ENCODE results near the gene CENPE. TPM values are rescaled to one million over a fixed set of nuclear protein-coding genes. Genes with fewer than 3 reads are reported as not detected.
"Not testable (repeated sequence)": the region's sequence is repeated elsewhere in the genome, so short reads cannot be mapped to it uniquely, and the experiment has no call there.

CENPE gene
- total RNA-seq, 2 donors from 2014 or later = 0.16 to 3.0 TPM

DNA sequence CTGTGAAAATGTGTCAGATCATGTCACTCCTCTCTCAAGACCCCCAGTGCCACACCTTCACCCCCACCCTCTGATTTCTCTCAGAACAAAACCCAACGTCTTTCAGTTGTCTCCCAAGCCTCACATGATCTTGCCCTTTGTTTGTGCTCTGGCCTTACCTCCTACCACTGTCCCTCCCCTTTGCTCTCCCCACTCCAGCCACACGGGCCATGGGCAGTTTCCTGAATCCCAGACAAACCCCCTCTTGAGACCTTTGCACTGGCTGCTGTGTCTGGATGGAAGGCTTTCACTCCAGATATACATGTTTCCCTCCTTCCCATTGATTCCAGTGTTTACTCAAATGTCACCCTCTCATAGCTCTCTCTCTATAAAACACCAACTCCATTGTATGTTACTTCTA, 3.6 kb upstream of the CENPE start:
- Histone ChIP-seq H3K36me3 (no peaks in the 10 kb centered on the region), H3K4me3 (no peak overlapping the region), H3K9me3 (no peaks in the 10 kb centered on the region), H3K27ac (no peak overlapping the region), H3K27me3 (no peaks in the 10 kb centered on the region), H3K4me1 (peaks cover 0 to 9% of the 10 kb centered on the region in 2 donors)
- DNase-seq (ENCODE audit: low spot score) = no peak
- no peak for TF ChIP-seq CTCF (IDR thresholded peaks at IDR 0.05)

GRCh38 chr4:103201253-103201652, 3.1 kb upstream of the CENPE start:
- H3K36me3 ChIP-seq = no peaks in the 10 kb centered on the region
- H3K4me3 ChIP-seq = no peak overlapping the region
- TF ChIP-seq CTCF (IDR thresholded peaks at IDR 0.05) = no peak
- H3K27me3 ChIP-seq = no peaks in the 10 kb centered on the region
- DNase-seq (ENCODE audit: low spot score) = no peak
- no peaks in the 10 kb centered on the region for H3K9me3 ChIP-seq
- H3K4me1 ChIP-seq = peaks cover 0 to 9% of the 10 kb centered on the region in 2 donors
- no peak overlapping the region for H3K27ac ChIP-seq

DNA sequence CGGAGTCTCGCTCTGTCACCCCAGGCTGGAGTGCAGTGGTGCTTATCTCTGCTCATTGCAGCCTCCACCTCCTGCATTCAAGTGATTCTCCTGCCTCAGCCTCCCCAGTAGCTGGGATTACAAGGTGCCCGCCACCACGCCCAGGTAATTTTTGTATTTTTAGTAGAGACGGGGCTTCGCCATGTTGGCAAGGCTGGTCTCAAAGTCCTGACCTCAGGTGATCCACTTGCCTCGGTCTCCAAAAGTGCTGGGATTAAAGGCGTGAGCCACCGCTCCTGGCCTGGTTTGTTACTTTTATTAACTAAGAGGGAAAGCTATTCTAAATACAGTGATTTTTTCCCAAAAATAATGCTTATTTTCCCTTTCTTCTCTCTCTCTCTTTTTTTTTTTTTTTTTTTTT, 866 bp upstream of the CENPE start:
- Histone ChIP-seq H3K4me3 (peak overlapping the region; percentile 69 to 70), H3K36me3 (no peaks in the 10 kb centered on the region), H3K27me3 (no peaks in the 10 kb centered on the region), H3K4me1 (peaks cover 0 to 9% of the 10 kb centered on the region in 2 donors), H3K9me3 (no peaks in the 10 kb centered on the region), H3K27ac (no peak overlapping the region)
- DNase-seq (ENCODE audit: low spot score) = no peak
- no peak for TF ChIP-seq CTCF (IDR thresholded peaks at IDR 0.05)

DNA sequence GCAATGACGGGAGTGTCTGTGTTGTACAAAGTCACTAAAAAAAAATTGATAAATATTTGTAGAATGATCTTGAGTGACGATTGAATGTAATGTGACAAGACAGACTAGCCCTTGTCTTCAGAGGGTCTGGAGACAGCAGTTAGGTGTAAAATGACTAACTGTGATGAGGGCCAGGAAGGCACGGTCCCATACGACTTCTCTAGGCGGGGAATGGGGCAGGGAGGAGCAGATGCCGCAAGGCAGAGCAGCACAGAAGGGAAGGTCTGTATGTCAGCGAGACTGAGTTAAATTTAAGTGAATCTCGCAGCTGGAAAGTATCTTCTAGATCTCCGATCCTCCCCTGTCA, 405 bp downstream of the CENPE start:
- peak overlapping the region; percentile 69 to 70 for H3K4me3 ChIP-seq
- H3K27ac ChIP-seq = peak overlapping the region in 1 of 2 donors; percentile 71
- no peak for DNase-seq (ENCODE audit: low spot score)

GRCh38 chr4:103193457-103193856, 4.7 kb downstream of the CENPE start:
- H3K4me3 ChIP-seq = no peak overlapping the region
- DNase-seq (ENCODE audit: low spot score) = no peak
- H3K36me3 ChIP-seq = no peaks in the 10 kb centered on the region
- no peak for TF ChIP-seq CTCF (IDR thresholded peaks at IDR 0.05)
- no peaks in the 10 kb centered on the region for H3K27me3 ChIP-seq
- H3K4me1 ChIP-seq = peaks cover 0 to 9% of the 10 kb centered on the region in 2 donors
- no peak overlapping the region for H3K27ac ChIP-seq
- H3K9me3 ChIP-seq = no peaks in the 10 kb centered on the region

More for the DNA sequence above, 405 bp downstream of the CENPE start:
- H3K4me1 ChIP-seq = peaks cover 0 to 9% of the 10 kb centered on the region in 2 donors
- no peaks in the 10 kb centered on the region for H3K27me3 ChIP-seq
- no peaks in the 10 kb centered on the region for H3K36me3 ChIP-seq
- no peak for TF ChIP-seq CTCF (IDR thresholded peaks at IDR 0.05)
- no peaks in the 10 kb centered on the region for H3K9me3 ChIP-seq

DNA sequence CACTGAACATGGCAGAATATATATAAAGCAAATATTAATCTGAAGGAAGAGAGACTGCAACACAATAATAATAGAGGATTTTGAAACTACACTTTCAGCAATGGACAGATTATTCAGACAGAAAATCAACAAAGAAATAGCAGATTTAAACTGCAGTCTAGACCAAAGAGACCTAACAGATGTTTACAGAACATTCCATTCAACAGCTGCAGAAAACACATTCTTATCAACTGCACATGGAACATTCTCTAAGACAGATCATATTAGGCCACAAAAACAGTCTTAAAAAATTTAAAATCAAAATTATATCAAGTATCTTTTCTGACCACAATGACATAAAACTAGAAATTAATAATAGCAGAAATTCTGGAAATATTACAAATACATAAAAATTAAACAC, 27.1 kb downstream of the CENPE start:
- Histone ChIP-seq H3K27me3 (no peaks in the 10 kb centered on the region), H3K27ac (no peak overlapping the region), H3K9me3 (peaks cover 0 to 14% of the 10 kb centered on the region in 2 donors), H3K4me3 (no peak overlapping the region), H3K36me3 (no peaks in the 10 kb centered on the region), H3K4me1 (no peaks in the 10 kb centered on the region)
- DNase-seq (ENCODE audit: low spot score) = no peak
- TF ChIP-seq CTCF (IDR thresholded peaks at IDR 0.05) = no peak

DNA sequence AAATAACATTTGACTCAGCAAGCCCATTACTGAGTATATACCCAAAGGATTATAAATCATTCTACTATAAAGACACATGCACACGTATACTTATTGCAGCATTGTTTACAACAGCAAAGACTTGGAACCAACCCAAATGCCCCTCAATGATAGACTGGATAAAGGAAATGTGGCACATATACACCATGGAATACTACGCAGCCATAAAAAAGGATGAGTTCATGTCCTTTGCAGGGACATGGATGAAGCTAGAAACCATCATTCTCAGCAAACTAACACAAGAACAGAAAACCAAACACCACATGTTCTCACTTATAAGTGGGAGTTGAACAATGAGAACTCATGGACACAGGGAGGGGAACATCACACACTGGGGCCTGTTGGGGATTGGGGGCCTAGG, 28.4 kb downstream of the CENPE start:
- H3K36me3 ChIP-seq = not testable (repeated sequence)

More for the DNA sequence above, 28.4 kb downstream of the CENPE start:
- not testable (repeated sequence) for H3K27me3 ChIP-seq; DNase-seq (ENCODE audit: low spot score); H3K4me1 ChIP-seq; H3K4me3 ChIP-seq; H3K27ac ChIP-seq
- H3K9me3 ChIP-seq = peaks cover 0 to 14% of the 10 kb centered on the region in 2 donors

Measured in right atrium auricular region (tissue), 2 donors.